Lower lobe of right lung (tissue), 2 donors: ENCODE results near the gene LDHAL6B. TPM values are rescaled to one million over a fixed set of nuclear protein-coding genes. Genes with fewer than 3 reads are reported as not detected.

Source experiments
- ATAC-seq, 2 donors: fragments of 200-7000 bp; cut with Tn5 transposase; one replicate each; pipeline ENCODE4 v1.9.1; 2020 to 2022; ENCODE audit warnings: mild to moderate bottlenecking in 2 of 2, moderate library complexity in 2 of 2
- DNase-seq: peaks from one replicate; pipeline ENCODE4 v3.0.0-alpha.2; 2020
- H3K27ac ChIP-seq: fragments of 200-600 bp; one replicate; pipeline ENCODE4 v1.8.0; 2022
- H3K27me3 ChIP-seq: fragments of 200-600 bp; one replicate; pipeline ENCODE4 v1.8.0; 2022; ENCODE audit warnings: low read depth
- H3K36me3 ChIP-seq: fragments of 200-600 bp; one replicate; pipeline ENCODE4 v1.8.0; 2022; ENCODE audit warnings: mild to moderate bottlenecking
- H3K4me1 ChIP-seq: fragments of 200-600 bp; one replicate; pipeline ENCODE4 v1.8.0; 2022
- H3K4me3 ChIP-seq: fragments of 200-600 bp; one replicate; pipeline ENCODE4 v1.8.0; 2022; ENCODE audit warnings: mild to moderate bottlenecking
- H3K9me3 ChIP-seq: fragments of 200-600 bp; one replicate; pipeline ENCODE4 v1.8.0; 2022
- intact Hi-C: fragments of 100-400 bp; cut with DNase I; formaldehyde crosslinking; loops from one replicate; pipeline ENCODE4 v1.11.0; 2022
- total RNA-seq: library from RNA; stranded (reverse); fragmentation: NEBNext Ultra II Directional; extraction: Animal tissue kit (Norgen Biotek cat#: 25700); gene quantifications from one replicate; pipeline ENCODE4 v1.2.1, GENCODE V29; 2021
- TF ChIP-seq, protein P1 (sequence below): fragments of 200-600 bp; IDR thresholded peaks from one replicate; pipeline ENCODE4 v1.8.0; 2022; ENCODE audit warnings: antibody characterized with exemption, mild to moderate bottlenecking
- donor health status: DM: no; HTN: yes; CAD: no; lungs with severe emphysema.

Gene LDHAL6B
- total RNA-seq, 1 donor from 2014 or later: not detected

GRCh38 chr15:59244337-59244736 is 37.7 kb downstream of the LDHAL6B start:
- no peaks in the 10 kb centered on the region for H3K9me3 ChIP-seq
- TF ChIP-seq, protein P1, sequence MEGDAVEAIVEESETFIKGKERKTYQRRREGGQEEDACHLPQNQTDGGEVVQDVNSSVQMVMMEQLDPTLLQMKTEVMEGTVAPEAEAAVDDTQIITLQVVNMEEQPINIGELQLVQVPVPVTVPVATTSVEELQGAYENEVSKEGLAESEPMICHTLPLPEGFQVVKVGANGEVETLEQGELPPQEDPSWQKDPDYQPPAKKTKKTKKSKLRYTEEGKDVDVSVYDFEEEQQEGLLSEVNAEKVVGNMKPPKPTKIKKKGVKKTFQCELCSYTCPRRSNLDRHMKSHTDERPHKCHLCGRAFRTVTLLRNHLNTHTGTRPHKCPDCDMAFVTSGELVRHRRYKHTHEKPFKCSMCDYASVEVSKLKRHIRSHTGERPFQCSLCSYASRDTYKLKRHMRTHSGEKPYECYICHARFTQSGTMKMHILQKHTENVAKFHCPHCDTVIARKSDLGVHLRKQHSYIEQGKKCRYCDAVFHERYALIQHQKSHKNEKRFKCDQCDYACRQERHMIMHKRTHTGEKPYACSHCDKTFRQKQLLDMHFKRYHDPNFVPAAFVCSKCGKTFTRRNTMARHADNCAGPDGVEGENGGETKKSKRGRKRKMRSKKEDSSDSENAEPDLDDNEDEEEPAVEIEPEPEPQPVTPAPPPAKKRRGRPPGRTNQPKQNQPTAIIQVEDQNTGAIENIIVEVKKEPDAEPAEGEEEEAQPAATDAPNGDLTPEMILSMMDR: no peak
- DNase-seq (no peak), ATAC-seq (no peak)
- no peak overlapping the region for H3K27ac ChIP-seq
- no peaks in the 10 kb centered on the region for H3K36me3 ChIP-seq
- H3K4me1 ChIP-seq: no peaks in the 10 kb centered on the region
- no peak overlapping the region for H3K4me3 ChIP-seq
- no peaks in the 10 kb centered on the region for H3K27me3 ChIP-seq
- intact Hi-C loops: no loop called here

DNA sequence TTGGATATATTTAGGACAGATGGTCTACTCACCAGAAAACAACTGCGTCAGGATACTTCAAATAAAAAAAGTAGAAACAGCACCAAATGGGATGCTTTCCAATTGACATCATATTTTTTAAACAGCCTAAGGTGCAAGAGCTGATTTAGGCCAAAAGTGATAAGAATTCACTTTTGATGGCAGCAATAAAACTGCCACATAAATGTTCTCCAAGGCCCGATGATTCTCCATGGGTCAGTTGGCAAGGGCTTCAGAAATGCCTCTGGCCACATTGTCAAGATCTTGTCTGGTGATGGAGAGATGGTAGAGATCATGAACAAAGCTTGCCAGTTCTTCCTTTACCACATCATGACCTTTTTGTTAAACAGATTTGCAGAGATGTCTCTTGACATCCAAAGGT is 38.9 kb downstream of the LDHAL6B start:
- TF ChIP-seq, protein P1: no peak
- H3K27ac ChIP-seq: no peak overlapping the region
- DNase-seq (no peak), ATAC-seq (no peak)
- no peaks in the 10 kb centered on the region for H3K9me3 ChIP-seq
- H3K4me3 ChIP-seq: no peak overlapping the region
- no peaks in the 10 kb centered on the region for H3K4me1 ChIP-seq
- H3K27me3 ChIP-seq: no peaks in the 10 kb centered on the region
- intact Hi-C loops: no loop called here
- H3K36me3 ChIP-seq: no peaks in the 10 kb centered on the region

- Histone ChIP-seq H3K27me3 (no peaks in the 10 kb centered on the region), H3K4me1 (no peaks in the 10 kb centered on the region), H3K27ac (no peak overlapping the region), H3K36me3 (no peaks in the 10 kb centered on the region), H3K9me3 (no peaks in the 10 kb centered on the region), H3K4me3 (no peak overlapping the region)
- DNase-seq (peak; percentile 51), ATAC-seq (peak; percentile 78 to 88)
- TF ChIP-seq, protein P1: peak; percentile 58
- intact Hi-C loops: no loop called here
These were observed 40.7 kb downstream of the LDHAL6B start for GRCh38 chr15:59247364-59247763.

GRCh38 chr15:59249816-59250215 is 43.2 kb downstream of the LDHAL6B start:
- H3K4me1 ChIP-seq: no peaks in the 10 kb centered on the region
- ATAC-seq: no peak
- TF ChIP-seq, protein P1: no peak
- no peak overlapping the region for H3K27ac ChIP-seq
- no peaks in the 10 kb centered on the region for H3K36me3 ChIP-seq
- H3K4me3 ChIP-seq: no peak overlapping the region
- intact Hi-C loops: no loop called here
- no peaks in the 10 kb centered on the region for H3K27me3 ChIP-seq
- DNase-seq: no peak
- no peaks in the 10 kb centered on the region for H3K9me3 ChIP-seq

GRCh38 chr15:59250249-59250648 is 43.6 kb downstream of the LDHAL6B start:
- TF ChIP-seq, protein P1: no peak
- no peaks in the 10 kb centered on the region for H3K36me3 ChIP-seq
- no peak for ATAC-seq

More at GRCh38 chr15:59250249-59250648, 43.6 kb downstream of the LDHAL6B start:
- H3K4me1 ChIP-seq: no peaks in the 10 kb centered on the region
- no peak overlapping the region for H3K4me3 ChIP-seq
- no peak for DNase-seq
- H3K9me3 ChIP-seq: no peaks in the 10 kb centered on the region
- intact Hi-C loops: no loop called here
- no peaks in the 10 kb centered on the region for H3K27me3 ChIP-seq
- no peak overlapping the region for H3K27ac ChIP-seq
